HG03520 (cell line): Measurements from ENCODE around the gene ASRGL1.
"Not testable (repeated sequence)": the region's sequence is repeated elsewhere in the genome, so short reads cannot be mapped to it uniquely, and the experiment has no call there.

Source experiments
- ATAC-seq: cut with Tn5 transposase; IDR thresholded peaks from one replicate; pipeline ENCODE4 v1.9.1; 2021; ENCODE audit warnings: mild to moderate bottlenecking, moderate library complexity; ENCODE audit not compliant: unreplicated experiment

ASRGL1 gene

GRCh38 chr11:62352355-62353336 lies 15.4 kb downstream of the ASRGL1 start:
- no peak for ATAC-seq

- no peak for ATAC-seq
Observed at GRCh38 chr11:62353841-62354240, 16.6 kb downstream of the ASRGL1 start.

DNA sequence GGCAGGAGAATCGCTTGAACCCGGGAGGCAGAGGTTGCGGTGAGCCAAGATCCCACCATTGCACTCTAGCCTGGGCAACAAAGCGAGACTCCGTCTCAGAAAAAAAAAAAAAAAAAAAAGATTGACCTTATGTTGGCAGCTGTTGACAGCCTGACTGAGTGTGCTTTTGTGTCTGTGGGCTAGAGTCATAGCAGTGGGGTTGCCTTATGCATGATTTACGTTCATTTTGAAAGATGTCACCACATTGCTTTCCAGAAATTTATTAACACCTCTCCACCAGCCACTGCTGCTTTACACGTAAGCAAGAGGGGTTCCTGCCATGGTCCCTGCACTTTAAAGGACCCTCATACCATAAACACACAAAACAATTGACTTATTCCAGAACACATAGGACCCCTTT lies 21.0 kb downstream of the ASRGL1 start:
- ATAC-seq = no peak

DNA sequence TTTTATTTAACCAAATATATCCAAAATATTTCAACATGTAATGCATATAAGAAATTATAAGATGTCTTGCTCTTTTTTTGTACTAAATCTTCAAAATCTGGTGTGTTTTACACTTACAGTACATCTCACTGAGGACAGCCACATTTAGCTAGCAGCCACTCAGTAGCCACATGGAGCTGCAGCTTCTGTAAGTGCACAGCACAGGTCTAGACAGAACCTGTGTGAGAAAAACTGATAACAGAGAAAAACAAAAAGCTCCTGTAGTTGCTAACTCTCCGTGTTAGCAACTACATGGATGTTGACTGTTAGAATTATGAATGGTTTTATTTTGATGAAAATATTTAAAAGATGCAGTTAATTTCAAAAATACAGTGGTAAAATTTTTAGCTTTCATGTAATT lies 22.2 kb downstream of the ASRGL1 start:
- ATAC-seq = no peak

DNA sequence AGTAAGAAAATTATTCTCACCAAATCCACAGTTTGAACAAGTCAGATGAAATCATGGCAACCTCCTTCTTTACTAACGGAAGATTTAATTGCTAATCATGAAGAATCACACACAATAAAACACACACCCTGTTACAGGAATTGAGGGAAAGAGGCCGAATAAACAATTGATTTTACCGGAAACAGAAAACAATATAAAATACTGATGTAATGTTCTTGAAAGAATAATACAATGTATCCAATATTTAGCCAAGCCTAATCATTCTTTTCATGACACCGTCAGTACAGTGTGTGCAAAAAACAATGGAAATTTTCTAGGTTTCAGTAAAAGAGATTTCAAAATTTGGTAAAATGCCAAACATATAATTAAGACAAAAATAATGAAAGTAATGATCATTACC lies 23.4 kb downstream of the ASRGL1 start:
- no peak for ATAC-seq

DNA sequence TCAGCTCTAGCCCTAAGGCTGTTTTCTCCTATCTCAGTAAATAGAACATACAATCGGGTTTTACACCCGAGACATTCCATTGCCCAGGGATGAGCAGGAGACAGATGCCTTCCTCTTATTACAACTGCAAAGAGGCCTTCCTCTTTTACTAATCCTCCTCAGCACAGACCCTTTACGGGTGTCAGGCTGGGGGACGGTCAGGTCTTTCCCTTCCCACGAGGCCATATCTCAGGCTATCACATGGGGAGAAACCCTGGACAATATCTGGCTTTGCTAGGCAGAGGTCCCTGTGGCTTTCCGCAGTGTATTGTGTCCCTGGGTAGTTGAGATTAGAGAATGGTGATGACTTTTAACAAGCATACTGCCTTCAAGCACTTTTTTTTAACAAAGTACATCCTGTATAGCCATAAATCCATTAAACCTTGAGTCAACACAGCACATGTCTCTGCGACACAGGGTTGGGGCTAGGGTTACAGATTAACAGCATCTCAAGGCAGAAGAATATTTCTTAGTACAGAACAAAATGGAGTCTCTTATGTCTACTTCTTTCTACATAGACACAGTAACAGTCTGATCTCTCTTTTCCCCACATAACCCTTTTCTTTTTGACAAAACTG lies 31.7 kb downstream of the ASRGL1 start:
- not testable (repeated sequence) for ATAC-seq

DNA sequence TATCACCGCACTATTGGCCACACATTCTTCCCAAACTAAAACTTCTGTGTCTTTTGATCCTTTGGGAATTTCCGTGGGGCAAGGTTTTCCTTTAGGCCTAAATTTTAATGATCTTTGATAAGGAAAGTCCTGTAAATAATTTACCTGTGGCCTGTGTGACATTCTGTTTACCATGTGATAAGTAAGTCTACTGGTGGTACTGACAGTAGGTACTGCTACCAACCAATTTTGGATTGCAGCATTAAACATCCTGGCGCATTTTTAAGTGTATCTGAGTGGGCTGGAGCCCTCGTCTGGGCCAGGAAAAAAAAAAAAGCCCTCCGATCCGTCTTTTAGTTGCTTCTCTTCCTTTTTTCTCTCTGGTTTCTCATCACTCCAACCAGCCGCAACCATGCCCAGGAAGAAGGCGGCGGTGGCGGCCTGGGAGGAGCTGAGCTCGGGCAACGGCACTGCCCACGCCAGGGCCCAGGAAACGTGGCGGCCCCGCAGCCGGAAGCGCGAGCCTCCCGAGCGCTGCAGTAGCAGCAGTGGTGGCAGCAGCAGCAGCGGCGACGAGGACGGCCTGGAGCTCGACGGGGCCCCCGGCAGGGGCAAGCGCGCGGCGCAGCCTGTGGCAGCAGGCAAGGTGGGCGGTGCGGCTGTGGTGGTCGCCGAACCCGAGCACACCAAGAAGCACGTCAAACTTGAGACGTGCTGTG lies 33.6 kb downstream of the ASRGL1 start:
- no peak for ATAC-seq

GRCh38 chr11:62372871-62373270 lies 35.6 kb downstream of the ASRGL1 start:
- ATAC-seq = no peak

GRCh38 chr11:62373464-62374119 lies 36.3 kb downstream of the ASRGL1 start:
- no peak for ATAC-seq

DNA sequence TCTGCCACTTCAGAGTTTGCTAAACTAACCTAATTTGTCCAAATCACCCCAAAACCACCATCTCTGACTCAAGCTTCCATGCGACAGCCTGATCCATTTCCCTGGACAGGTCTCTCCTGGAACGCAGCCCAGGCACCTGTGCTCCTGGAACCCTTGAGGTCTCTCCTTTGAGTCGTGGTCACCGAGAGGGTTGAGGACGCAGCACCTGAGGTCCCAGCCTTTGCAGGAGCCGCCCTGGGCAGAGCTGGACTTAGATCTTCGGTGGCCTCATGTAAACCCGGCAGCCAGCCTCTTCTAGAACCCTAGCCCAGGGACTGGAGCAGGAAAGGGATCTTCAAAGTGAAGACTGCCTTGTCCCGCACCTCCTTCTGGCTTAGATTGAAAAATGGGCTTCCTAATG lies 37.6 kb downstream of the ASRGL1 start:
- no peak for ATAC-seq

DNA sequence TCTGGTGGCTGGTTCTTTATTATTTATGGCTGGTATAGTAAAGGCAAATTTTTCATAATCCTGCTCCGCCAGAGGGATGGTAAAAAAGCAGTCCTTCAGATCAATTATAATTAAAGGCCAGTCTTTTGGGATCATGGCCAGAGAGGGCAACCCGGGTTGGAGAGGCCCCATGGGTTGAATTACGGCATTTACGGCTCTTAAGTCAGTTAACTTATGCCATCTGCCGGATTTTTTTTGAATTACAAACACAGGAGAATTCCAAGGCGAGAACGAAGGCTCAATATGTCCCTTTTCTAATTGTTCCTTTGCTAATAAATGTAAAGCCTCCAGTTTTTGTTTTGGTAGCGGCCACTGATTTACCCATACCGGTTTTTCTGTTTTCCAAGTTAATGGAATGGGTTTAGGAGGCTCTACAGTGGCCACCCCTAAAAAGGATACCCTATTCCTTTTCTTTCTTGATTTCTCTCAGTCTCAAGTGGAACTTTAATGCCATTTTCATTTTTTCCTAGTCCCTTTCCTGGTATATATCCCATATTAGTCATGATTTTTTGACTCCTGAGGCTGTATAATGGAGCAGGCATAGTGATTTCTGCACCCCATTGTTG lies 41.3 kb downstream of the ASRGL1 start:
- not testable (repeated sequence) for ATAC-seq

- not testable (repeated sequence) for ATAC-seq
Observed at GRCh38 chr11:62379586-62379985, 42.3 kb downstream of the ASRGL1 start.

DNA sequence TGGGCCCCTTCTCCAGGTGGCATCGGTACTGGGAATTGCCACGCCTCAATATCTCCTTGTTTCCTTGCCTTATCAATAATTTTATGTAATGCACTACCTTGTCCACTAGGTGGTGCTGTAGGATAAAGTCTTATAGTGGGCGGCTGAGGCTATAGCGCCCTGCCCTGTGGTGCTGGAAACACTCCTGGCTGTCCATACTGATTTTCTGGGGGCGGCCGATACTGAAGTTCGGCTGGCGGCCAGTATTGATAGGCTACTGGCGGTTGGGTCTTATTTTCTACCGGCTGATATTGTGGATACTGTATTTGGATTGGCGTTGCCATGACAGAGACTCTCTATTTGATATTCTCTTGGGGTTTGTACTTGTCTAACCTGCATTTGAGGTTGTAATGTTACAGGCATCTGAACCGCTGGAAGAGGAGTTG lies 43.6 kb downstream of the ASRGL1 start:
- not testable (repeated sequence) for ATAC-seq

GRCh38 chr11:62383822-62384221 lies 46.6 kb downstream of the ASRGL1 start:
- no peak for ATAC-seq

- not testable (repeated sequence) for ATAC-seq
Observed at GRCh38 chr11:62386083-62386482, 48.8 kb downstream of the ASRGL1 start.

- no peak for ATAC-seq
Observed at GRCh38 chr11:62387381-62387780, 50.1 kb downstream of the ASRGL1 start.

DNA sequence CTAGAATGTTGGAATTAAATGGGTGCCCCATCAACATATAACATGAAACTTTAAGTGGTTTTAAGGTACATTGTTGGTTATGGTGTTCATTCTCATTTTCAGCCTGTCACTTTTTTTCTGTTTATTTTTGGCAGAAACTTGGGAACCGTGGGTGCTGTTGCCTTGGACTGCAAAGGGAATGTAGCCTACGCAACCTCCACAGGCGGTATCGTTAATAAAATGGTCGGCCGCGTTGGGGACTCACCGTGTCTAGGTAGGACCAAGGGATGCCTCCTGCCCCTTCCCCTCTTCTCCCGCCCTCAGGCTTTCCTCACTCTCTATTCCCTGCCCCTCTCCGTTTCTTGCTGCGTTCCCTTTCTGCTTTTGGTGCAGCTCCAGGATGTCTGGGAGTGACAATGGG lies 51.8 kb downstream of the ASRGL1 start:
- ATAC-seq = no peak

- no peak for ATAC-seq
Observed at GRCh38 chr11:62390237-62390636, 53.0 kb downstream of the ASRGL1 start.

DNA sequence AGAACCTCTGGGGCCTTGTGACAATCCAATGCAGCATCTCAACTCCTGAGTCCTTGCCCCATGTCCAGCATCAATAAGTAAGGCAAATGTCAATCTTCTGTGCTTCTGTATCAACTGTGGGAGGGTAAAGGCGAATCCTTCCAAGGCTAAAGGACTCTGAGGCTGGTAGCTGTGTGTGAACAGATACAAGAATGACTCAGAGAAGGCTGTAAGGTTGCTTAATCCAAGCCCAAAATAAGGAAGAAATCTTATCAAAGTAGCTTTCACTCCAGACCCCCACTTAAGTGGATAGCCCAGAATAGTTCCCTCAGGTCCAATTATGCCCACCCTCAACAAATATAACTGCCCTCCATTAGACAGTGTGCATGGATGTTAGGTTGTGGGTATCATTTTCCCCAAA lies 53.5 kb downstream of the ASRGL1 start:
- ATAC-seq = no peak

DNA sequence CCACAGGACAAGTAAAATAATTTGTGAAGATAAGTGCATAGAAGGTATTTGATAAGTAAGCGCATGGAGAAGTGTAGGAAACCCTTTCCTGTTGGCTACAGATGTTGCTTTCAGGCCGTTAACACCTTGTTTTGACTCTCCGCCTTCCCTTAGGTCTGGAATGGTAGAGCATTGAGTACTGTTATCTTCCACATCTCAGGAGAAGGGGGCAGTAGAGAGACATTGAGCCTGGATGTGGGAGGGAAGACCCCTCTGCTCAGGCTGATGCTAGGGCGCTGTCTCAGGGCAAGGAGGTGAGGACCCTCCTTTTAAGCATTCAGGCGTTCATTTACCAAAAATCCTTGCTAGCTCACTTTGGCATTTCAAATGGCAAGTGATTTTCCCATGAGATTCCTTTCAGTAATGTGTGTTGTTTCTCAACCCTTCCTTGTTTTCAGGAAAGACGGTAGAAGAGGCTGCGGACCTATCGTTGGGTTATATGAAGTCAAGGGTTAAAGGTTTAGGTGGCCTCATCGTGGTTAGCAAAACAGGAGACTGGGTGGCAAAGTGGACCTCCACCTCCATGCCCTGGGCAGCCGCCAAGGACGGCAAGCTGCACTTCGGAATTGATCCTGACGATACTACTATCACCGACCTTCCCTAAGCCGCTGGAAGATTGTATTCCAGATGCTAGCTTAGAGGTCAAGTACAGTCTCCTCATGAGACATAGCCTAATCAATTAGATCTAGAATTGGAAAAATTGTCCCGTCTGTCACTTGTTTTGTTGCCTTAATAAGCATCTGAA lies 54.6 kb downstream of the ASRGL1 start:
- ATAC-seq = no peak
